H1 (cell line): ENCODE data around the gene PPP1R17.

Experiments
- ASH2L ChIP-seq: fragments of 200-600, 300-600 bp; sonication (generic); IDR thresholded peaks from one replicate; pipeline ENCODE4 v1.7.1; 2017; ENCODE audit warnings: low read length
- CTCF ChIP-seq, 3 experiments: IDR thresholded peaks; 1 replicate in 2 of 3; 2 replicates in 1 of 3; pipeline versions ENCODE4 v1.5.1 to v1.6.1; 2011; ENCODE audit warnings: low read length in 3 of 3, mild to moderate bottlenecking in 3 of 3, inconsistent platforms in 2 of 3, low read depth in 1 of 3, moderate library complexity in 1 of 3; ENCODE audit not compliant: insufficient read depth in 1 of 3; ENCODE audit errors: control extremely low read depth in 1 of 3
- FOSL1 ChIP-seq: IDR thresholded peaks from 2 replicates; pipeline ENCODE4 v1.6.1; 2011; ENCODE audit warnings: mild to moderate bottlenecking, low read depth, low read length, moderate library complexity; ENCODE audit not compliant: insufficient read depth
- HDAC2 ChIP-seq, 2 experiments: fragments of 300-600 bp in 1 of 2; sonication (generic) in 1 of 2; IDR thresholded peaks; 2 replicates each; pipeline ENCODE4 v1.6.1; 2011 to 2012; ENCODE audit warnings: low read depth in 2 of 2, low read length in 2 of 2, mild to moderate bottlenecking in 2 of 2, moderate library complexity in 2 of 2, borderline replicate concordance in 1 of 2, inconsistent platforms in 1 of 2
- POLR2AphosphoS5 ChIP-seq: IDR thresholded peaks from 2 replicates; pipeline ENCODE4 v1.6.1; 2011; ENCODE audit warnings: low read depth, low read length
- RAD21 ChIP-seq, 2 experiments: IDR thresholded peaks in 1 of 2; conservative IDR thresholded peaks in 1 of 2; 2 replicates each; pipeline ENCODE4 v1.6.1; 2011; ENCODE audit warnings: low read depth in 2 of 2, low read length in 2 of 2, improper control_type of control experiment in 1 of 2, inconsistent platforms in 1 of 2, mild to moderate bottlenecking in 1 of 2, moderate library complexity in 1 of 2
- SUZ12 ChIP-seq: fragments of 200-600 bp; sonication (generic); IDR thresholded peaks from 2 replicates; pipeline ENCODE4 v1.6.1; 2012; ENCODE audit warnings: mild to moderate bottlenecking, inconsistent platforms, low read length, moderate library complexity, mixed read lengths
- TF ChIP-seq, protein P1 (sequence below): IDR thresholded peaks from 2 replicates; pipeline ENCODE4 v1.6.1; 2012; ENCODE audit warnings: inconsistent platforms

- TF ChIP-seq CTCF (IDR thresholded peaks at IDR 0.05; ENCODE audit: control extremely low read depth in 1 of 3, insufficient read depth in 1 of 3, low read depth in 1 of 3, low read length in 3 of 3) (peak in 2 of 3 experiments; percentile 38 to 41; a peak in 2 of 4 replicates), RAD21 (IDR thresholded peaks at IDR 0.05 in 1 of 2, conservative IDR thresholded peaks at IDR 0.05 in 1 of 2; ENCODE audit: low read depth in 2 of 2, low read length in 2 of 2) (peak in 1 of 2 experiments; percentile 34; a peak in 2 of 4 replicates), FOSL1 (no peak), ASH2L (no peak), POLR2AphosphoS5 (no peak), HDAC2 (IDR thresholded peaks at IDR 0.05; ENCODE audit: borderline replicate concordance in 1 of 2, low read depth in 2 of 2, low read length in 2 of 2) (no peak), SUZ12 (no peak)
- TF ChIP-seq, protein P1, sequence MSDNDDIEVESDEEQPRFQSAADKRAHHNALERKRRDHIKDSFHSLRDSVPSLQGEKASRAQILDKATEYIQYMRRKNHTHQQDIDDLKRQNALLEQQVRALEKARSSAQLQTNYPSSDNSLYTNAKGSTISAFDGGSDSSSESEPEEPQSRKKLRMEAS: no peak
Measured at GRCh38 chr7:31729195-31729804, 42.3 kb downstream of the PPP1R17 start.
